GM19463 (cell line): Measurements from ENCODE around the gene MEI1.
A peak's percentile ranks its signal among the peaks of the same experiment; 100 is the strongest.

Experiments used
- ATAC-seq: cut with Tn5 transposase; IDR thresholded peaks from one replicate; pipeline ENCODE4 v1.9.1; 2021; ENCODE audit warnings: mild to moderate bottlenecking, moderate library complexity; ENCODE audit not compliant: unreplicated experiment

MEI1 gene

GRCh38 chr22:41781507-41781906 is 82.2 kb downstream of the MEI1 start:
- no peak for ATAC-seq

DNA sequence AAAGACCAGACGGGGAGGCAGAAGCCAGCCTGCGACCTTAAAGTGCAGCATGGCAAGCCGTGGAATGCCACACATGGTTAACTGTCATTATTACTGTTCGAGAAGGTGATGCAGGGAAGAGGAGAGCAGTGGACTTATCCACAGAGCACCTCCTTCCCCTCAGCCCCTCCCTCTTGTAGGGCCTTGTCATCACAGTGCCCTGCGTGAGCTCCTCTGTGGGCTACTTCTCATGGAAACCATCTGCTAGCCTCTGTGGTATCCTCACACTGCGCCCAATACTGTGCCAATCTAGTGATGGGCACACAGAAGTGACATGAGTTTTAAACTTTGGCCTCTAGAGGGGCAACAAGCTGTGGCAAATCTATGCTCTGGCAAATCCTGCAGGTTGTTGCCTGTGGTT is 83.0 kb downstream of the MEI1 start:
- ATAC-seq, result no peak

GRCh38 chr22:41782751-41783150 is 83.4 kb downstream of the MEI1 start:
- ATAC-seq, result no peak

DNA sequence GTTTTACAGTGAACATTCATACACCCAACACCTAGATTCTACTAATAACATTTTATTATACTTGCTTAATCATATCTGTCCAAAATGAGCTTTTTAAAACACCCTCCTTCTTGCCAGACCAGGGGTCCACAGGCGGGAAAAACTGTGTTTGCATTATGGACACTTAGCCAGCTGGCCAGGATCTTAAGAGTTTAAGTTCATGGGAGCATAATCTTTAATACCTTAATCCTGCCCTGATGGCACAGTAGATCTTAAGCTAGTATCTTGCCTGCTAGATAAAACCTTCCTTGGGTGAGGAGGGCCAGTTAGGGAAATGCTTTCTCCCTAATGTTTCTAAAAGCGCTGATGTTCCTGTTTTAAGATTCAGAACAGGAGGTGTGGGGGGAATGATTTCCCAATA is 88.0 kb downstream of the MEI1 start:
- ATAC-seq, result no peak

- ATAC-seq, result no peak
Observed at GRCh38 chr22:41793871-41794270, 94.6 kb downstream of the MEI1 start.

DNA sequence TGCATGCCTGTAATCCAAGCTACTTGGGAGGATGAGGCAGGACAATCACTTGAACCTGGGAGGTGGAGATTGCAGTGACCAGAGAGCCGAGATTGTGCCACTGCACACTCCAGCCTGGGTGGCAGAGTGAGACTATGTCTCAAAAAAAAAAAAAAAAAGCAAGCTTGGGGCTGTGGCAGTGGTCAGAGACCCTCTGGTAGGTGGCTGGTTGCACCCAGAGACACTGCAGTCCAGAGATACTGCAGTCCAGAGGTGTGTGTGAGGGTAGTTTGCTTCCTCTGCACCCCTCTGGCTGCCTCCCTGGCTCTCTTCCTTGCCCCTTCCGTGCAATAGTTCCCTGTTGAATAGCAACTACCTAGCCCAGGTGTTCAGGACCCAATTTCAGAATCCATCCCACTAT is 99.4 kb downstream of the MEI1 start:
- ATAC-seq, result no peak

DNA sequence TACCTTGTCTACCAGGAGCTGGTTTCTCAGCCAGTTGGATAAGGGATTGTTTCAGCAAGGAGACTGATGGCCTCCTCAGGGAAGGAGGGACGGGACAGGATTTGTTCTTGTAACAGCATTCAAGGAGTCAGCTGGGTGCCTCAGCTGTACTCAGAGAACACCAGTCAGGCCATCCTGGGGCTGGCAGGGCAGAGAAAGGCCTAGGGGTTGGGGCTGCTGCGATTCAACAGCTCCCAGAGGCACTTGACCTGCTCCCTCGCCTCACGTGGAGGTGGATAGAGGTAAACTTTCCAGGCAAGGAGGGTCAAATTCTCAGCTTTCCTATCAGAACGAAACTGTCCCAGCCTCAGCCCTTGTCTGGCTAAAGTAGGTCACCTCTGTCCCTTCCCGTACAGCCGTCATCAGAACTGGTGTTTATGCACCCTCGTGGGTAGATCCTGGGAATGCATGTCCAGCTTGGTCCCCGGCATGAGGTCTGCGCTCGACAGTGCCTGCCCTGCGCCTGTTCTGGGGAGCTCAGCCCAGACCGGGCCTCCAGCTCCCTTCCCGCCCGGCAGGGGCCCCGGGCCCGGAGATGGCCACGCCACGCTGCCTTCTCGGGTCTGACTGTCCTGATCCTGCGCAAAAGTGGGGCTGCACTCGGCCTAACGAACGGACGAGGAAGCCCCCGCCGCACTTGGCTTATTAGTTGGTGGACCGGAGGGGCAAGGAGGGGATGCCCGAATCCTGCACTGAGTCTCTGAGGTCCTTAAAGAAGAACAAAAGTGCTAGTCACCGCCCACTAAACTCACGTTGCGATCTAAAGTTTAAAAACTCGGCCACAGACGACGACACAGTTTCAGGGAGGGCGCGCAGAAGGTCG is 100.4 kb downstream of the MEI1 start:
- peak; percentile 13 for ATAC-seq

- peak; percentile 95 for ATAC-seq
Observed at GRCh38 chr22:41800348-41801146, 101.2 kb downstream of the MEI1 start, which contains the start of gene CCDC134. Gene CCDC134, plus strand, starts transcription at chr22:41800679. Its CDS starts 8,212 bp downstream, at chr22:41808891.

- no peak for ATAC-seq
Observed at GRCh38 chr22:41801147-41801819, 102.0 kb downstream of the MEI1 start.

DNA sequence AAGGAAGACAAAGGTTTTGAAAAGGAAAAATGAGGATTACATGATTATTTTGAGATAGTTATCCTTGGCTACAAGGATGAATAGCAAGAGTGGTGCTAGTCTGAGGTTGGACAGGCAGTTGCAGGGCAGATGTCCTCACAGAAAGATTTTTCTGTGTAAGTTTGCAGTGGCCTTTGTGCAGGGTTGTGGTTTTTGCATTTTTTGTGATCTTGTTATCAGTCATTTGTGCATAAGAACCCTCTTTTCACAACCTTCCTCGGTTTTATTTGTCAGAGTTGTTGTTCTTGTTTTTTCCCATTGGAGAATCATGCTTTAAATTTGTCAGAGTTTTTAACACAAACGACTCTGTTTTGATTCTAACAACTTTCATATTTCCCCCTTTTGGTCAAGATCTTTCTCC is 102.6 kb downstream of the MEI1 start:
- ATAC-seq, result no peak

GRCh38 chr22:41805639-41806038 is 106.3 kb downstream of the MEI1 start:
- ATAC-seq, result no peak

- no peak for ATAC-seq
Observed at GRCh38 chr22:41808400-41808799, 109.1 kb downstream of the MEI1 start.

- ATAC-seq, result no peak
Observed at GRCh38 chr22:41810022-41810421, 110.7 kb downstream of the MEI1 start.

- ATAC-seq, result no peak
Observed at GRCh38 chr22:41812805-41813545, 113.7 kb downstream of the MEI1 start.

DNA sequence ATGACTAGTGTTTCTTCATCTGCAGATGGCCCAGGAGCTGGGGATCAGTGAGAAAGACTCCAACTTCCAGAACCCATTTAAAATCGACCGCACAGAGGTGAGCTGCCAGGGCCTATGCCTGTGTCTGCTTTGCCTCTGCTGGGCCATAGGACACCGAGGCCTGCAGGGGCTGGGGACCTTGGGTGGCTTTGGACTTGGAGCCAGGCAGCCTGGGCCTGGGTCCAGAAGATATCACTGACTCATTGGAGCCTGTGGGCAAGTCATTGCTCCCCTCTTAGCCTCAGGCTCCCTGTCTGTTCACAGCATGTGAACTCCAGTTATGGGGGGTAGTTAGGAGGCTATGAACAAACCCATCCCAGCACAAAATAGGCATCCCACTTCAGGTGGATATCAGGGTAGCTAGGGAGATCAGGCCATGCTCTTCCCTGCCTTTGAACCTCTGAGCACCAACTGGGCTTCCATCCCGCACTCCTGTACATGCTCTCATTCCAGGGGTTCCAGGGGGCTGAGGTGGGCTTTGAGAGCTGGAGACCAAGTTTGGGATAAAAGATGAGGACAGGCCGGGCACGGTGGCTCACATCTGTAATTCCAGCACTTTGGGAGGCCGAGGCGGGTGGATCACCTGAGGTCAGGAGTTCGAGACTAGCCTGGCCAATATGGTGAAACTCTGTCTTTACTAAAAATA is 114.6 kb downstream of the MEI1 start:
- no peak for ATAC-seq

DNA sequence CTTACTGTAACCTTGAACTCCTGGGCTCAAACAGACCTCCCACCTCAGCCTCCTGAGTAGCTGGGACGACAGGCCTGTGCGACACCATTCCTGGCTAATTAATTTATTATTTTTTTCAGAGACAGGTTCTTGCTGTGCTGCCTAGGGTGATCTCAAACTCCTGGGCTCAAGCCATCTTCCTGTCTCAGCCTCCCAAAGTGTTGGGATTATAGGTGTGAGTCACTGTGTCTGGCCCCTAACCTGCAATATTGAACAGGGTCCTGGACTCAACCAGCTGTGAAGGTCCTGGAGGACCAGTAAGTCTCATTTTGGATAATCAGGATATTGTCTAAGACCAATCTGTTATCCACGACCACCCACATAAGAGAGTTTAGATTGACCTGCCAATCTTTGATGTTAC is 116.4 kb downstream of the MEI1 start:
- no peak for ATAC-seq

GRCh38 chr22:41816241-41816640 is 116.9 kb downstream of the MEI1 start:
- ATAC-seq, result no peak

- no peak for ATAC-seq
Observed at GRCh38 chr22:41816871-41817270, 117.6 kb downstream of the MEI1 start.

GRCh38 chr22:41818011-41818410 is 118.7 kb downstream of the MEI1 start:
- ATAC-seq, result no peak

DNA sequence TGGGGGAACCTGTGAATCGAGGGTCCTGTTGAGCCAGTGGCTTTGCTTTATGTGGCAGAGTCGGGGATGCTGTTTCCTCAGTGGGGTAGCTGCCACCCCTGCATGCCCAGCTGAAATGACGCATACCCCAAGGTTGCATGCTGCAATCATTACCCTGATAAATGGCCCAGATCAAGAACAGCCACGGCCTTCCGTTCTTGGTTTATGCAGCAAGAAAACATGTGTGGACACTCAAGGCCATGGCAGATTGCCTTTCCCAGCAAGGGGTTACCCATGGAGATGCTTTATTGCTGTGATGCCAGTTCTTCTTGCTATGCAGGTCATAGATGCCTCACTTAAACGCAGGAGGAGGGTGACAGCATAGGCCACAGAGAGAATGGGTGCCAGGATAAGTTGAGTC is 119.3 kb downstream of the MEI1 start:
- ATAC-seq, result no peak
